H9 (cell line): Measurements from ENCODE around the gene TAF10. TPM values are rescaled to one million over a fixed set of nuclear protein-coding genes. Genes with fewer than 3 reads are reported as not detected.

Experiments used
- DNase-seq: peaks from one replicate; pipeline ENCODE4 v3.0.0-alpha.2; 2017
- H2AFZ ChIP-seq: one replicate; pipeline ENCODE4 v1.6.1; 2013; ENCODE audit warnings: mild to moderate bottlenecking, low read length, control low read depth, moderate library complexity
- H2AK5ac ChIP-seq: 2 replicates; pipeline ENCODE4 v1.6.1; 2013; ENCODE audit warnings: low read length, control low read depth, mixed read lengths; ENCODE audit not compliant: insufficient read length
- H2BK120ac ChIP-seq: one replicate; pipeline ENCODE4 v1.6.1; 2013; ENCODE audit warnings: low read depth, mild to moderate bottlenecking, low read length, control low read depth, inconsistent platforms; ENCODE audit not compliant: poor library complexity, severe bottlenecking
- H2BK12ac ChIP-seq: 2 replicates; pipeline ENCODE4 v1.6.1; 2013; ENCODE audit warnings: low read length, control low read depth, mixed read lengths, low read depth; ENCODE audit not compliant: insufficient read length
- H2BK15ac ChIP-seq: 2 replicates; pipeline ENCODE4 v1.6.1; 2013; ENCODE audit warnings: low read depth, low read length, control low read depth
- H2BK20ac ChIP-seq: one replicate; pipeline ENCODE4 v1.6.1; 2013; ENCODE audit warnings: low read depth, mild to moderate bottlenecking, low read length, control low read depth, inconsistent platforms; ENCODE audit not compliant: poor library complexity, severe bottlenecking
- H2BK5ac ChIP-seq: 2 replicates; pipeline ENCODE4 v1.6.1; 2013; ENCODE audit warnings: low read length, control low read depth, mixed read lengths; ENCODE audit not compliant: insufficient read length
- H3K14ac ChIP-seq: 2 replicates; pipeline ENCODE4 v1.6.1; 2013; ENCODE audit warnings: low read length, control low read depth; ENCODE audit not compliant: insufficient read depth
- H3K18ac ChIP-seq: 2 replicates; pipeline ENCODE4 v1.6.1; 2013; ENCODE audit warnings: low read depth, mild to moderate bottlenecking, mixed read lengths, low read length, control low read depth; ENCODE audit not compliant: insufficient read length
- H3K23ac ChIP-seq: 2 replicates; pipeline ENCODE4 v1.6.1; 2013; ENCODE audit warnings: low read length, control low read depth, mixed read lengths, low read depth; ENCODE audit not compliant: insufficient read length
- H3K23me2 ChIP-seq: 2 replicates; pipeline ENCODE4 v1.6.1; 2013; ENCODE audit warnings: low read depth, mild to moderate bottlenecking, mixed read lengths, low read length, control low read depth; ENCODE audit not compliant: insufficient read length, poor library complexity, severe bottlenecking
- H3K27ac ChIP-seq: 2 replicates; pipeline ENCODE4 v1.5.1; 2013; ENCODE audit warnings: low read length, control low read depth, mixed read lengths, low read depth; ENCODE audit not compliant: insufficient read length
- H3K27me3 ChIP-seq: 2 replicates; pipeline ENCODE4 v1.6.1; 2013; ENCODE audit warnings: low read length, control low read depth, inconsistent platforms; ENCODE audit not compliant: insufficient read depth
- H3K4ac ChIP-seq: 2 replicates; pipeline ENCODE4 v1.6.1; 2013; ENCODE audit warnings: low read depth, mild to moderate bottlenecking, control low read depth, inconsistent platforms, low read length, moderate library complexity
- H3K4me1 ChIP-seq: 2 replicates; pipeline ENCODE4 v1.6.1; 2013; ENCODE audit warnings: low read length, control low read depth, inconsistent platforms; ENCODE audit not compliant: insufficient read depth
- H3K4me2 ChIP-seq: 2 replicates; pipeline ENCODE4 v1.6.1; 2013; ENCODE audit warnings: low read length, control low read depth, mixed read lengths; ENCODE audit not compliant: insufficient read length, insufficient read depth
- H3K56ac ChIP-seq: 2 replicates; pipeline ENCODE4 v1.6.1; 2013; ENCODE audit warnings: low read depth, mild to moderate bottlenecking, mixed read lengths, low read length, control low read depth; ENCODE audit not compliant: insufficient read length
- H3K79me1 ChIP-seq: 2 replicates; pipeline ENCODE4 v1.6.1; 2013; ENCODE audit warnings: low read depth, mild to moderate bottlenecking, moderate library complexity, low read length, control low read depth, inconsistent platforms; ENCODE audit not compliant: insufficient read depth, poor library complexity, severe bottlenecking
- H3K79me2 ChIP-seq: 2 replicates; pipeline ENCODE4 v1.6.1; 2013; ENCODE audit warnings: low read length, control low read depth, inconsistent platforms; ENCODE audit not compliant: insufficient read depth
- H3K9ac ChIP-seq: 2 replicates; pipeline ENCODE4 v1.6.1; 2013; ENCODE audit warnings: low read length, control low read depth, mixed read lengths; ENCODE audit not compliant: insufficient read length; ENCODE audit errors: extremely low read depth
- H3K9me3 ChIP-seq: one replicate; pipeline ENCODE4 v1.6.1; 2013; ENCODE audit warnings: low read depth, low read length, inconsistent platforms; ENCODE audit not compliant: control insufficient read depth
- H3T11ph ChIP-seq: one replicate; pipeline ENCODE4 v1.6.1; 2013; ENCODE audit warnings: mild to moderate bottlenecking, low read length, control low read depth, inconsistent platforms
- H4K20me1 ChIP-seq: one replicate; pipeline ENCODE4 v1.6.1; 2013; ENCODE audit not compliant: control insufficient read depth, insufficient read length, insufficient read depth
- H4K5ac ChIP-seq: 2 replicates; pipeline ENCODE4 v1.6.1; 2013; ENCODE audit warnings: low read depth, mild to moderate bottlenecking, mixed read lengths, low read length, control low read depth; ENCODE audit not compliant: insufficient read length
- H4K8ac ChIP-seq: replicated peaks from 2 replicates; pipeline ENCODE4 v1.6.1; 2013; ENCODE audit warnings: low read length, control low read depth, mixed read lengths, low read depth; ENCODE audit not compliant: insufficient read length
- H4K91ac ChIP-seq: 2 replicates; pipeline ENCODE4 v1.6.1; 2013; ENCODE audit warnings: low read depth, mild to moderate bottlenecking, moderate library complexity, mixed read lengths, low read length, control low read depth; ENCODE audit not compliant: insufficient read length
- H3K27ac Mint-ChIP-seq, 3 experiments: 2 replicates in 2 of 3; 3 replicates in 1 of 3; pipeline ENCODE4 v1.8.0; 2020 to 2021; ENCODE audit warnings: mixed read lengths in 3 of 3, mild to moderate bottlenecking in 1 of 3, moderate library complexity in 1 of 3
- H3K27me3 Mint-ChIP-seq: 2 replicates; pipeline ENCODE4 v1.8.0; 2021; ENCODE audit warnings: low read depth, mild to moderate bottlenecking, moderate library complexity, mixed read lengths
- H3K36me3 Mint-ChIP-seq, 3 experiments: 2 replicates in 2 of 3; 3 replicates in 1 of 3; pipeline ENCODE4 v1.8.0; 2020 to 2021; ENCODE audit warnings: low read depth in 3 of 3, mixed read lengths in 3 of 3; ENCODE audit not compliant: insufficient read depth in 1 of 3
- H3K4me1 Mint-ChIP-seq, 2 experiments: 2 replicates each; pipeline ENCODE4 v1.8.0; 2020; ENCODE audit warnings: mixed read lengths in 2 of 2
- H3K4me3 Mint-ChIP-seq, 2 experiments: 2 replicates in 1 of 2; 3 replicates in 1 of 2; pipeline ENCODE4 v1.8.0; 2020 to 2021; ENCODE audit warnings: mild to moderate bottlenecking in 2 of 2, mixed read lengths in 2 of 2, moderate library complexity in 1 of 2
- H3K9me3 Mint-ChIP-seq, 2 experiments: 2 replicates in 1 of 2; 3 replicates in 1 of 2; pipeline ENCODE4 v1.8.0; 2020; ENCODE audit warnings: mild to moderate bottlenecking in 2 of 2, mixed read lengths in 2 of 2, moderate library complexity in 1 of 2
- CTCF ChIP-seq: fragments of 200-600 bp; sonication (generic); conservative IDR thresholded peaks from 3 replicates; pipeline ENCODE4 v1.8.0; 2021; ENCODE audit warnings: antibody characterized with exemption, mild to moderate bottlenecking
- WGBS: extraction: QIAGEN DNeasy Blood & Tissue Kit; methylation state at CpG from one replicate; pipeline ENCODE4 v1.1.7; 2013; ENCODE audit warnings: missing lambda C conversion rate, low lambda C conversion rate, mixed read lengths; ENCODE audit not compliant: insufficient read length; ENCODE audit errors: extremely low coverage; 5-methylcytosine and 5-hydroxymethylcytosine counted together
- total RNA-seq: library from RNA; stranded (reverse); gene quantifications from 2 replicates; pipeline ENCODE4 v1.2.1, GENCODE V29; 2021

TAF10 gene
- total RNA-seq, 1 experiment from 2014 or later: 198 TPM

- H3K4me2 ChIP-seq: no peak overlapping the region
- no peak overlapping the region for H4K5ac ChIP-seq
- 0 out of 2 replicates have a peak, but pooled peaks cover 2% of the 10 kb centered on the region for H3K27me3 Mint-ChIP-seq
- H3K27ac ChIP-seq: no peak overlapping the region
- TF ChIP-seq CTCF: no peak
- no peak overlapping the region for H2BK15ac ChIP-seq
- no peak overlapping the region for H3K18ac ChIP-seq
- H3K4ac ChIP-seq: no peak overlapping the region
- no peak overlapping the region; the same call in 1 of the 2 replicates for H3K14ac ChIP-seq
- no peak overlapping the region for H2BK12ac ChIP-seq
- H4K20me1 ChIP-seq: no peaks in the 10 kb centered on the region
- H3K36me3 Mint-ChIP-seq: no peaks in the 10 kb centered on the region
- no peaks in the 10 kb centered on the region for H3K79me1 ChIP-seq
- no peak overlapping the region for H4K8ac ChIP-seq
- no peaks in the 10 kb centered on the region for H3K23me2 ChIP-seq
- H3K9me3 Mint-ChIP-seq: no peaks in the 10 kb centered on the region
- H2BK5ac ChIP-seq: no peak overlapping the region
- no peak overlapping the region for H2AK5ac ChIP-seq
- no peak overlapping the region for H2BK20ac ChIP-seq
- H2BK120ac ChIP-seq: no peak overlapping the region
- no peaks in the 10 kb centered on the region for H3K79me2 ChIP-seq
- no peak overlapping the region for H3K4me3 Mint-ChIP-seq
- no peak overlapping the region for H2AFZ ChIP-seq
- H3K23ac ChIP-seq: no peak overlapping the region
- H3K56ac ChIP-seq: no peak overlapping the region
- no peaks in the 10 kb centered on the region for H3K4me1 Mint-ChIP-seq
- no peaks in the 10 kb centered on the region for H3K9me3 ChIP-seq
- H3K27me3 ChIP-seq: no peaks in the 10 kb centered on the region
- no peak overlapping the region for H3K9ac ChIP-seq
- no CpG with 5 or more reads among the region's 36 CpGs for WGBS
- no peaks in the 10 kb centered on the region for H3K4me1 ChIP-seq
- no peak overlapping the region for H3T11ph ChIP-seq
- no peak overlapping the region for H3K27ac Mint-ChIP-seq
- DNase-seq: no peak
- no peak overlapping the region for H4K91ac ChIP-seq
Measured at GRCh38 chr11:6640036-6640984, 28.3 kb upstream of the TAF10 start.
